K562 (cell line): ENCODE data around the gene C10orf95. TPM values are rescaled to one million over a fixed set of nuclear protein-coding genes. Genes with fewer than 3 reads are reported as not detected.
A peak's percentile ranks its signal among the peaks of the same experiment; 100 is the strongest.

Experiments used
- ARID1B ChIP-seq: fragments of 450-650 bp; IDR thresholded peaks from 2 replicates; pipeline ENCODE4 v1.6.1; 2016; ENCODE audit warnings: antibody characterized with exemption, mild to moderate bottlenecking, inconsistent platforms
- C11orf30 ChIP-seq: fragments of 450-650 bp; IDR thresholded peaks from 2 replicates; pipeline ENCODE4 v1.6.1; 2016; ENCODE audit warnings: low read depth, mild to moderate bottlenecking
- CXXC5 ChIP-seq: fragments of 250-450 bp; sonication (Bioruptor Pico); IDR thresholded peaks from 2 replicates; pipeline ENCODE4 v1.8.0; 2022; ENCODE audit warnings: inconsistent platforms, mild to moderate bottlenecking, moderate library complexity
- E2F3 ChIP-seq: fragments of 250-450 bp; sonication (Bioruptor Pico); IDR thresholded peaks from 2 replicates; pipeline ENCODE4 v1.4.0; 2020; ENCODE audit warnings: mild to moderate bottlenecking
- ELF1 ChIP-seq: fragments of 200-800 bp; sonication (Bioruptor generic); IDR thresholded peaks from 2 replicates; pipeline ENCODE4 v1.6.1; 2016; ENCODE audit warnings: missing genetic modification characterization, missing compliant biosample characterization
- HDAC1 ChIP-seq, 2 experiments: fragments of 450-650 bp; IDR thresholded peaks; 2 replicates each; pipeline ENCODE4 v1.6.1; 2016 to 2017; ENCODE audit warnings: inconsistent platforms in 1 of 2, mild to moderate bottlenecking in 1 of 2, moderate library complexity in 1 of 2
- NR2C1 ChIP-seq, 2 experiments: fragments of 450-650 bp; IDR thresholded peaks; 2 replicates each; pipeline ENCODE4 v1.6.1; 2017; ENCODE audit warnings: mild to moderate bottlenecking in 2 of 2, antibody characterized with exemption in 1 of 2, inconsistent platforms in 1 of 2, missing compliant biosample characterization in 1 of 2, missing genetic modification characterization in 1 of 2
- PHF8 ChIP-seq: fragments of 200-600 bp; sonication (generic); IDR thresholded peaks from 2 replicates; pipeline ENCODE4 v1.6.1; 2012; ENCODE audit warnings: mixed run types, mild to moderate bottlenecking, inconsistent platforms, low read length, moderate library complexity, borderline replicate concordance
- POLR2A ChIP-seq: fragments of 450-650 bp; conservative IDR thresholded peaks from 2 replicates; pipeline ENCODE4 v1.6.1; 2016
- SAFB ChIP-seq: fragments of 200-400 bp; formaldehyde crosslinking; IDR thresholded peaks from 2 replicates; pipeline ENCODE4 v1.6.1; 2017; ENCODE audit warnings: low read depth, low read length, borderline replicate concordance
- TCF7 ChIP-seq: sonication (generic); IDR thresholded peaks from 2 replicates; pipeline ENCODE4 v1.6.1; 2016; ENCODE audit warnings: antibody characterized with exemption, borderline replicate concordance
- TCFL5 ChIP-seq: fragments of 250-450 bp; sonication (Bioruptor Pico); conservative IDR thresholded peaks from 2 replicates; pipeline ENCODE4 v1.6.1; 2021; ENCODE audit warnings: mild to moderate bottlenecking, moderate library complexity, matching md5 sums
- YY1 ChIP-seq, 3 experiments: IDR thresholded peaks; 2 replicates each; pipeline ENCODE4 v1.6.1; 2011; ENCODE audit warnings: low read length in 2 of 3, mild to moderate bottlenecking in 2 of 3, moderate library complexity in 2 of 3, borderline replicate concordance in 1 of 3, control low read depth in 1 of 3, low read depth in 1 of 3; ENCODE audit not compliant: insufficient read depth in 3 of 3, insufficient replicate concordance in 2 of 3, control insufficient read depth in 1 of 3, insufficient read length in 1 of 3; ENCODE audit errors: extremely low read depth in 1 of 3
- ZBTB17 ChIP-seq: fragments of 450-650 bp; formaldehyde crosslinking; IDR thresholded peaks from 2 replicates; pipeline ENCODE4 v1.4.0; 2020; ENCODE audit warnings: mild to moderate bottlenecking
- ZBTB8A ChIP-seq: fragments of 450-650 bp; IDR thresholded peaks from 2 replicates; pipeline ENCODE4 v1.6.1; 2018; ENCODE audit warnings: mild to moderate bottlenecking, moderate library complexity; ENCODE audit not compliant: partially characterized antibody
- ZKSCAN1 ChIP-seq: fragments of 150-350 bp; IDR thresholded peaks from 2 replicates; pipeline ENCODE4 v1.6.1; 2016; ENCODE audit warnings: low read depth, low read length
- ZNF140 ChIP-seq: fragments of 250-450 bp; sonication (Bioruptor Pico); IDR thresholded peaks from 2 replicates; pipeline ENCODE4 v1.8.0; 2021; ENCODE audit warnings: moderate library complexity, mild to moderate bottlenecking, inconsistent platforms
- polyA plus RNA-seq, 8 experiments: library from polyadenylated mRNA; depleted of rRNA in 4 of 8; stranded (reverse) in 5 of 8; unstranded in 3 of 8; fragments of >200 nt; fragmentation: Nextera tagmentation in 2 of 8; fragmentation: Illumina TruSeq in 1 of 8; extraction: Ambion mirVana in 2 of 8; extraction: Trizol in 1 of 8; gene quantifications; 2 replicates each; pipeline versions ENCODE4 v1.2.1 to v1.2.3, GENCODE V29; 2011 to 2014; ENCODE audit warnings: inconsistent platforms in 1 of 8, missing spikeins in 1 of 8
- total RNA-seq, 7 experiments: library from RNA; depleted of rRNA in 6 of 7; stranded (reverse); fragments of >200 nt in 6 of 7; fragmentation: Illumina TruSeq in 2 of 7; extraction: Trizol in 2 of 7; gene quantifications; 2 replicates each; pipeline versions ENCODE4 v1.2.1 to v1.2.3, GENCODE V29; 2011 to 2021; ENCODE audit warnings: low replicate concordance in 1 of 7
- TF ChIP-seq, protein P1 (sequence below): fragments of 450-650 bp; IDR thresholded peaks from 2 replicates; pipeline ENCODE4 v1.6.1; 2016; ENCODE audit warnings: borderline replicate concordance
- TF ChIP-seq, protein P2 (sequence below): sonication (generic); formaldehyde crosslinking; IDR thresholded peaks from 2 replicates; pipeline ENCODE4 v1.8.0; 2023; ENCODE audit warnings: mild to moderate bottlenecking, missing genetic modification reagents
- TF ChIP-seq, protein P3 (sequence below): fragments of 450-650 bp; IDR thresholded peaks from 2 replicates; pipeline ENCODE4 v1.6.1; 2017; ENCODE audit warnings: mild to moderate bottlenecking, moderate library complexity

Gene C10orf95
- total and polyA plus RNA-seq, 9 of the 15 experiments (the other 6 are each of a cell fraction or from before 2014, with no cell fraction given) = 0.03 to 0.41 (median 0.17) TPM; not detected in 1

DNA sequence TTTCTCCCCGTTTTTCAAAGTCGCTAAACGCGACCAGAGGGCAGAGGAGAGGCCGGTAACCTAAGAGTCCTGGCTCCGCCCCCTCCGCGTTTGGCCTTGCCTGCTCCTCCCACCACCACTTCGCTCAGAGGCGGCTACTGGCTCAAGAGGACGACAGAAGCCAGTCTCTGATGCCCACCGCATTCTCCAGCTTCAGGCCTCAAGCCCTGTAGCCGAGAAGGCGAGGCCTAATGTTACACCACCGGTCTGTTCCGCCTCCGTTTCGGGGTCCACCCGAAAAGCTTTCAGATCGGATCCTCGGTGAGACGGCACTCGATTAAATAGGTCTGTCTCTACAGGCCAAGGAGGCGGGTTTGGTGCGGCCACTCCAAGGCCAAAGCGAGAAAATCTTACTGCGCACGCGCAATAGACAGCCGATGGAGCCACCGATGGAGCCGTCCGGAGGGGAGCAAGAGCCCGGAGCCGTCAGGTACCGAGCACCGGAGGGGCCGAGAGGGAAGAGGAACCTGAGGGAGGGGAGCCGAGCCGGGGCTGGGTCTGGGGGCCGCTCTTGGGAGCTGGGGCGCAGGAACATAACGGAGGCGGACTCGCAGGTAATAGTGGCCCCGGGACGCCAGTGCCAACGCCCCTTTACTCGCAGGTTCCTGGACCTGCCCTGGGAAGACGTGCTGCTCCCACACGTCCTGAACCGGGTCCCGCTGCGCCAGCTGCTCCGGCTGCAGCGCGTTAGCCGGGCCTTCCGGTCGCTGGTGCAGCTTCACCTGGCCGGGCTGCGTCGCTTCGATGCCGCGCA is 30.4 kb downstream of the C10orf95 start, which contains the start of gene FBXL15 (continued):
- TF ChIP-seq ZBTB8A (no peak), ZKSCAN1 (no peak), SAFB (no peak), POLR2A (peak; percentile 71), ZBTB17 (peak; percentile 99), ARID1B (no peak), HDAC1 (IDR thresholded peaks at IDR 0.05) (peak in 1 of 2 experiments; percentile 46; a peak in 1 of 4 replicates), TCFL5 (CRISPR knock-in tag) (no peak), ZNF140 (CRISPR knock-in tag) (no peak), C11orf30 (peak; percentile 94), CXXC5 (CRISPR knock-in tag) (peak; percentile 59; the same call in 1 of the 2 replicates), NR2C1 (IDR thresholded peaks at IDR 0.05) (no peak), NR2C1 (tag; IDR thresholded peaks at IDR 0.05) (peak; percentile 65), E2F3 (CRISPR knock-in tag) (no peak), PHF8 (peak; percentile 54; the same call in 1 of the 2 replicates), YY1 (IDR thresholded peaks at IDR 0.05; ENCODE audit: borderline replicate concordance in 1 of 3, control insufficient read depth in 1 of 3, extremely low read depth in 1 of 3, insufficient read depth in 3 of 3, insufficient read length in 1 of 3, insufficient replicate concordance in 2 of 3, low read depth in 1 of 3, low read length in 2 of 3) (peak in 2 of 3 experiments; percentile 56 to 65), TCF7 (0 out of 2 replicates have a peak, but pooled peaks have one; percentile 6), ELF1 (tag) (peak; percentile 64)
- TF ChIP-seq, protein P1, sequence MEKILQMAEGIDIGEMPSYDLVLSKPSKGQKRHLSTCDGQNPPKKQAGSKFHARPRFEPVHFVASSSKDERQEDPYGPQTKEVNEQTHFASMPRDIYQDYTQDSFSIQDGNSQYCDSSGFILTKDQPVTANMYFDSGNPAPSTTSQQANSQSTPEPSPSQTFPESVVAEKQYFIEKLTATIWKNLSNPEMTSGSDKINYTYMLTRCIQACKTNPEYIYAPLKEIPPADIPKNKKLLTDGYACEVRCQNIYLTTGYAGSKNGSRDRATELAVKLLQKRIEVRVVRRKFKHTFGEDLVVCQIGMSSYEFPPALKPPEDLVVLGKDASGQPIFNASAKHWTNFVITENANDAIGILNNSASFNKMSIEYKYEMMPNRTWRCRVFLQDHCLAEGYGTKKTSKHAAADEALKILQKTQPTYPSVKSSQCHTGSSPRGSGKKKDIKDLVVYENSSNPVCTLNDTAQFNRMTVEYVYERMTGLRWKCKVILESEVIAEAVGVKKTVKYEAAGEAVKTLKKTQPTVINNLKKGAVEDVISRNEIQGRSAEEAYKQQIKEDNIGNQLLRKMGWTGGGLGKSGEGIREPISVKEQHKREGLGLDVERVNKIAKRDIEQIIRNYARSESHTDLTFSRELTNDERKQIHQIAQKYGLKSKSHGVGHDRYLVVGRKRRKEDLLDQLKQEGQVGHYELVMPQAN = peak; percentile 71; the same call in 1 of the 2 replicates
- TF ChIP-seq, protein P2, sequence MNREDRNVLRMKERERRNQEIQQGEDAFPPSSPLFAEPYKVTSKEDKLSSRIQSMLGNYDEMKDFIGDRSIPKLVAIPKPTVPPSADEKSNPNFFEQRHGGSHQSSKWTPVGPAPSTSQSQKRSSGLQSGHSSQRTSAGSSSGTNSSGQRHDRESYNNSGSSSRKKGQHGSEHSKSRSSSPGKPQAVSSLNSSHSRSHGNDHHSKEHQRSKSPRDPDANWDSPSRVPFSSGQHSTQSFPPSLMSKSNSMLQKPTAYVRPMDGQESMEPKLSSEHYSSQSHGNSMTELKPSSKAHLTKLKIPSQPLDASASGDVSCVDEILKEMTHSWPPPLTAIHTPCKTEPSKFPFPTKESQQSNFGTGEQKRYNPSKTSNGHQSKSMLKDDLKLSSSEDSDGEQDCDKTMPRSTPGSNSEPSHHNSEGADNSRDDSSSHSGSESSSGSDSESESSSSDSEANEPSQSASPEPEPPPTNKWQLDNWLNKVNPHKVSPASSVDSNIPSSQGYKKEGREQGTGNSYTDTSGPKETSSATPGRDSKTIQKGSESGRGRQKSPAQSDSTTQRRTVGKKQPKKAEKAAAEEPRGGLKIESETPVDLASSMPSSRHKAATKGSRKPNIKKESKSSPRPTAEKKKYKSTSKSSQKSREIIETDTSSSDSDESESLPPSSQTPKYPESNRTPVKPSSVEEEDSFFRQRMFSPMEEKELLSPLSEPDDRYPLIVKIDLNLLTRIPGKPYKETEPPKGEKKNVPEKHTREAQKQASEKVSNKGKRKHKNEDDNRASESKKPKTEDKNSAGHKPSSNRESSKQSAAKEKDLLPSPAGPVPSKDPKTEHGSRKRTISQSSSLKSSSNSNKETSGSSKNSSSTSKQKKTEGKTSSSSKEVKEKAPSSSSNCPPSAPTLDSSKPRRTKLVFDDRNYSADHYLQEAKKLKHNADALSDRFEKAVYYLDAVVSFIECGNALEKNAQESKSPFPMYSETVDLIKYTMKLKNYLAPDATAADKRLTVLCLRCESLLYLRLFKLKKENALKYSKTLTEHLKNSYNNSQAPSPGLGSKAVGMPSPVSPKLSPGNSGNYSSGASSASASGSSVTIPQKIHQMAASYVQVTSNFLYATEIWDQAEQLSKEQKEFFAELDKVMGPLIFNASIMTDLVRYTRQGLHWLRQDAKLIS (CRISPR knock-in tag) = peak; percentile 75; the same call in 1 of the 2 replicates
- TF ChIP-seq, protein P3, sequence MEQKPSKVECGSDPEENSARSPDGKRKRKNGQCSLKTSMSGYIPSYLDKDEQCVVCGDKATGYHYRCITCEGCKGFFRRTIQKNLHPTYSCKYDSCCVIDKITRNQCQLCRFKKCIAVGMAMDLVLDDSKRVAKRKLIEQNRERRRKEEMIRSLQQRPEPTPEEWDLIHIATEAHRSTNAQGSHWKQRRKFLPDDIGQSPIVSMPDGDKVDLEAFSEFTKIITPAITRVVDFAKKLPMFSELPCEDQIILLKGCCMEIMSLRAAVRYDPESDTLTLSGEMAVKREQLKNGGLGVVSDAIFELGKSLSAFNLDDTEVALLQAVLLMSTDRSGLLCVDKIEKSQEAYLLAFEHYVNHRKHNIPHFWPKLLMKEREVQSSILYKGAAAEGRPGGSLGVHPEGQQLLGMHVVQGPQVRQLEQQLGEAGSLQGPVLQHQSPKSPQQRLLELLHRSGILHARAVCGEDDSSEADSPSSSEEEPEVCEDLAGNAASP = no peak
